Measurements from ENCODE around the gene PPP1R37.

PPP1R37 gene

GRCh38 chr19:45195764-45196163 lies 102.8 kb downstream of the PPP1R37 start:
- DNase-seq (ENCODE audit: low read depth in 2 of 2): no peak
